ENCODE results near the gene PDIA2.

The PDIA2 gene

DNA sequence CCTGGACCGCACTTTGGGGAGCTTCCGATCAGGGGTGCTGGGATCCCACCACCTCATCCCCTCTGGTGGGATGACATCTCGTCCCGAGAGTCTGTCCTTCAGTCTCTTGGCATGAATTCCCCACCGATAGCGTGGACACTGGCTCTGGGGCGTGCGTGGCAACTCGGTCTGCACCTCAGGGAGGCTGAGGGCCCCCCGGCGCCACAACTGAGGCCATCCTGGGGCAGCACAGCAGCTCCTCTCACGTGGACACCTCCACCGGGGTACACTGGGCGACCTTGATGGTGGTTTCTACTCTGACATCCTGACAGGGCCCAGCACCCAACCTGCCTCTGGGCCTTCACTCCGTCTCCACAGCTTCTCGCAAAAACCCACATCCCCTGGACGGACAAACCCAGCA, 8.6 kb downstream of the PDIA2 start:
- no peak for ATAC-seq
- peaks cover 15% of the 10 kb centered on the region for H3K36me3 Mint-ChIP-seq (ENCODE audit: low read depth)
- H3K4me3 Mint-ChIP-seq: no peak overlapping the region
- no peaks in the 10 kb centered on the region for H3K4me1 Mint-ChIP-seq
- H3K9me3 Mint-ChIP-seq: no peaks in the 10 kb centered on the region
- H3K27ac Mint-ChIP-seq: no peak overlapping the region
- no peaks in the 10 kb centered on the region for H3K27me3 Mint-ChIP-seq
- no peak for DNase-seq

DNA sequence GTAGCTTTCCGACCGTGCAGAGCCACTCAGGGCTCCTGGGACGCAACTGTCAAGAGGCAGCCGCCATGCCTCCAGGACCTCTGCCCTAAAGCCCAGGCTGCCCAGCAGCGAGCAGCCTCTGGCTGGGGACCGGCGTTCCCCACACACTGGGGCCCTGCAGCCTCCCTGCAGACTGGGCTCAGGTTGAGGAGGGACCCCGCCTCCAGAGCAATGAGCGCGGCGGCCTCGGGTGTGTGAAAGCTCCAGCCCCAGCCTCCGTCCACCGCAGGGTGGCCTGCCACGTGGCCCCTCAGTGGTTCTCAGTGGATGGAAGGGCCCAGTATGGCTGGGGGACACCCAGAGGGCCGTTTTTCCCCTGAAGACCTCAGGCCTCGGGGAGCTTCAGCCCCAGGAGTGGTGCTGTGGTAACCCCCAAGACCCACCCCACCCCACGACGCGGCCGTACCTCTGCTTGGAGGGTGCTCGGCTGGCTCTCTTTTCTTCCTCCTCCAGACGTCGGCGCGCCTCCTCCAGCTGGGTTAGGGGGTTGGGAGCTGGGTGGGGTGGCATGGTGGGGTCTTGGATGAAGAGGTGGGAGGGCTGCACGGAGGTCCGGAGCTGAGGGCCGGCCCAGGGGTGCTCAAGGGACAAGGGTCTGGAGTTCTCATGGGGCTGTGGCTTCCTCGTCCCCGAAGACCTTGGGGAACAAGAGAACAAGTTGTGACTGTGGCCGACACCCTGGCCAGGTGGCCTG, 10.2 kb downstream of the PDIA2 start:
- Mint-ChIP-seq H3K36me3 (ENCODE audit: low read depth) (peaks cover 5% of the 10 kb centered on the region), H3K4me3 (no peak overlapping the region), H3K4me1 (no peaks in the 10 kb centered on the region), H3K9me3 (no peaks in the 10 kb centered on the region), H3K27ac (no peak overlapping the region), H3K27me3 (no peaks in the 10 kb centered on the region)
- no peak for ATAC-seq
- DNase-seq: no peak

DNA sequence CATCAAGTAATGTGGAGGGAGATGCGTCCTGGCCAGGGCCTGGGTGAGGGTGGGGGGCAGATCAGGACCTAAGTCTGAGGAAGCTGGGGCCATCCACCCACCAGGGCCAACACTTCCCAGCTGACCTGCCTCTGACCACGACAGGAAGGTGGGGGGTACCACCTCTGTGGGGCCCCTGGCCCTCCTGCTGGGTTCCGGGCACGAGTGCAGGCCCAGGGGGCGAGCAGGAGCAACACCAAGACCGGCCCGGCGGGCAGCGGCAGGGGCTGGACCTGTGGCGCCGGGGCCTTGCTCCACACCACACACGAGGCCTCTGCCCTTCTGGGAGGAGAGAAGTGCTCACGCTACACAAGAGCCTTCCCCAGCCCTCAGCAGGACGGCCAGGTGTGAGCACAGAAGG, 13.3 kb downstream of the PDIA2 start:
- ATAC-seq: no peak
- Mint-ChIP-seq H3K4me3 (no peak overlapping the region), H3K36me3 (ENCODE audit: low read depth) (peaks cover 5% of the 10 kb centered on the region), H3K27me3 (no peaks in the 10 kb centered on the region), H3K4me1 (no peaks in the 10 kb centered on the region), H3K9me3 (no peaks in the 10 kb centered on the region), H3K27ac (no peak overlapping the region)
- no peak for DNase-seq

DNA sequence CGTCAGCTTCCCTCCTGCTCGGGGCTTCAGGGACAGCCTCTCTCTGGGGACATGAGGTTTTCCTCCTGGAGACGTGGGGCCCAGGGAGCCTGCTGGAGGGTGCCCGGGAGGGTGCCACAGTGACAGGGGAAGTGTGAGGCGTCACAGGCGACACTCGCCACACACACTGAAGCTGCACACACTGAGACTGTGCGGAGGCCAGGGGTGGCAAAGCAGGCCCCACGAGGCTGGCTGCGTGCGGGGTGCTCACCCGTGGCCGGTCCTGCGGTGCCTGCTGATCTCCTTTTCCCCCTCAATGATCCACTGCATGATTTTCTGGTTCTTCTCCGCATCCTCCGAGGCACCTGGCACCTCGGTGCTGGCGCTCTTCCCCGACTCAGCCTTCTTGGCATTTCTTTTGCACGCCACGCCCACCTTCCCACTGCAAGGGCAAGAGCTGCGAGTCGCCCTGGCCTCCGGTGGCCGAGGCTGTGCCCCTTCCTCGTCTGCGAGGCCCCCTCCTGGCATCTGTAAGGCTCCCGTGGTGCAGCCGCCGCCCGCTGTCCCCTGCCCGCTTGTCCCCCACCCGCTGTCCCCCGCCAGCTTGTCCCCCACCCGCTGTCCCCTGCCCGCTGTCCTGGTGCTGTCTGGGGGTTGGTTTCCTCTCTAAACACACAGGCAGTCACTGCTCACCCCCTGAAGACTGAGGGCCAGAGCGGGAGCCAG, 14.0 kb downstream of the PDIA2 start:
- no peak for DNase-seq
- no peaks in the 10 kb centered on the region for H3K27me3 Mint-ChIP-seq
- no peaks in the 10 kb centered on the region for H3K4me1 Mint-ChIP-seq
- H3K27ac Mint-ChIP-seq: no peak overlapping the region
- no peaks in the 10 kb centered on the region for H3K9me3 Mint-ChIP-seq
- peaks cover 5% of the 10 kb centered on the region for H3K36me3 Mint-ChIP-seq (ENCODE audit: low read depth)
- H3K4me3 Mint-ChIP-seq: no peak overlapping the region
- ATAC-seq: no peak

DNA sequence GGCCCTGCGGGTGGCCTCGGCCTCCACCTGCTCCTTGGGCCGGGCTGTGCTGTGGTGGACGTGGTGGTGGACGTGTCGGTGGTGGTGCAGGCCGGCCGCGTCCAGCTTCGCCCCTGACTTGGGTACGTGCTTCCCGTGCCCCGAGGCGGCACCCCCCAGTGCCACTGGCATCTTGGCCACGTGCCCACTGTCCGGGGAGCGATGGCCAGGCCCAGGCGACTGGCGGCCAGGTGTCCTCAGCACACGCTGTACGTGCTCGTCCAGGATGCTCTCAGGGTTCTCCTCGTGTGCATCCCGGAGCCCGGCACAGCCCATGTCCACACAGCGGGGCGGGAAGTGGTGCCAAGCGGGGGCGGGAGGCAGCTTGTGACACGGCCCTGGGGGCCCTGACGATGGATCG, 14.9 kb downstream of the PDIA2 start:
- no peaks in the 10 kb centered on the region for H3K27me3 Mint-ChIP-seq
- no peaks in the 10 kb centered on the region for H3K9me3 Mint-ChIP-seq
- peaks cover 5% of the 10 kb centered on the region for H3K36me3 Mint-ChIP-seq (ENCODE audit: low read depth)
- ATAC-seq (no peak), DNase-seq (no peak)
- no peak overlapping the region for H3K27ac Mint-ChIP-seq
- H3K4me3 Mint-ChIP-seq: no peak overlapping the region
- no peaks in the 10 kb centered on the region for H3K4me1 Mint-ChIP-seq

DNA sequence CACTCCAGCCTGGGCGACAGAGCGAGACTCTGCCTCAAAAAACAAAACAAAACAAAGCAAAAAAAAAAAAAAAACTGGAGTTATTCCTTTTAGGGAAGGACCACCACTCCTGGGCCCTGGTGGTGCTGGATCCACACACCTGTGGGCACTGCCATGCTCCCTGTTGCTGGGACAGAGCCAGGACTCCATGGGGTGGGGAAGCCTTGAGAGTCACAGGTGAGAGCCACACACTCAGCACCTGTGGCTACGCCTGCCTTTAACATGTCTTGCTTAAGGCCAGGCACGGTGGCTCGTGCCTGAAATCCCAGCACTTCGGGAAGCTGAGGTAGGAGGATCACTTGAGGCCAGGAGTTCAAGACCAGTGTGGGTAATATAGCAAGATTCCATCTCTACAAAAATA, 18.3 kb downstream of the PDIA2 start:
- no peak for ATAC-seq
- no peaks in the 10 kb centered on the region for H3K27me3 Mint-ChIP-seq
- peaks cover 8% of the 10 kb centered on the region for H3K36me3 Mint-ChIP-seq (ENCODE audit: low read depth)

DNA sequence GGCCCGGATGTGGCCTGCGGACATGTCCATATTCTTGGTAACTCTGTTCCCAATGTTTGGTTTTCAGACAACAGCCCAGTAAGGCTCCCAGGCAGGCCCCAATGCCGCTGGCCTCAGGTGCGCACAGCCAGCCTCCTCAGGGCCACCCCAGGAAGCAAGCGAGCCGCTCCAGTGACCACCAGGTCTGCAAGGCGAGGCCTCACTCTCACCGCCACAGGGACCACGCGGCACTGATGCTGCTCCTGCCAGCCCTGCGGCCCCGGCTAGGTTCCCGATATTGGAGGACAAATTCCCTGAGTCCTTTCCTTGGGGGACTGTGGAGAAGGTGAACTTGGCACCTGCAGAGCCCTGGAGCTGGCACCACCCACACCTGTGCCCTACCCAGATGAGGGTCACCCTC, 19.0 kb downstream of the PDIA2 start:
- no peak for DNase-seq
- ATAC-seq: no peak
- H3K4me3 Mint-ChIP-seq: no peak overlapping the region
- H3K4me1 Mint-ChIP-seq: peaks cover 4% of the 10 kb centered on the region
- H3K9me3 Mint-ChIP-seq: no peaks in the 10 kb centered on the region
- H3K36me3 Mint-ChIP-seq (ENCODE audit: low read depth): peaks cover 8% of the 10 kb centered on the region
- no peak overlapping the region for H3K27ac Mint-ChIP-seq
- H3K27me3 Mint-ChIP-seq: no peaks in the 10 kb centered on the region

More for the DNA sequence above, 18.3 kb downstream of the PDIA2 start:
- no peak for DNase-seq
- Mint-ChIP-seq H3K4me1 (peaks cover 3% of the 10 kb centered on the region), H3K27ac (no peak overlapping the region), H3K4me3 (no peak overlapping the region), H3K9me3 (no peaks in the 10 kb centered on the region)

DNA sequence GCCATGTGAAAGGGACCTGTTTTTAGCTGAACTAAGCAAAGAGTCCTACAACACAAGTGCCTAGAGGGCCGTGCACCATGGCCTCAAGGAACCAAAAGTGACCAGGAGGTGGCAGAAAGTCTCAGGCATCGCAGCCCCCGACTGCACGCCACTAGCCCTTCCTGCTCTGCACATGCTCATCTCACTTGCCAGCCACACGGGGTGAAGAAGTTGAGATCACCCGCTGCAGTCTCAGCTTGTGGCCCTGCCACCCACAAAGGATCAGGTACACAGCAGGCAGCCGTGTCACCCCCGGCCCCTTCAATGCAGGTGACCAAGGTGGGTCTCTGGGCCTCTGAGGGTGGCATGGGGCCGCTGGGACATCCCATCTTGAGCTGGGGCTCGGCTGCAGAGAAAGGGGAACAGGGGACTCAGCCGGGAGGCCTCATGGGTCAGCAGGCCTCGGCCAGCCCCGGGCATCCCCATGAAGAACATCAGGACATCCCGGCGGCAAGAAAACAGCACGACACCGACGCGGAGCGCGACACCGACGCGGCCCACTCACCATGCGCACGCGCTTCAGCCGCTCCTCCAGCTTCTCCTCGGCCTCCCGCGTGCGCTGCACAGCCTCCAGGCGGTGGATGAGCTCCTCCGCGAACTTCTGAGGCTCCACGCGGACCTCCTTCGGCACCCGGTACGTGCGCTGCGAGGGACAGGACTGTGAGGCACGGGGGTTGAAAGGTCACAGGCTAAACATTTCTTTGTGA, 21.0 kb downstream of the PDIA2 start:
- Mint-ChIP-seq H3K4me3 (no peak overlapping the region), H3K36me3 (ENCODE audit: low read depth) (peaks cover 11% of the 10 kb centered on the region), H3K4me1 (peaks cover 4% of the 10 kb centered on the region), H3K9me3 (no peaks in the 10 kb centered on the region), H3K27me3 (no peaks in the 10 kb centered on the region), H3K27ac (no peak overlapping the region)
- DNase-seq: no peak
- ATAC-seq: no peak

DNA sequence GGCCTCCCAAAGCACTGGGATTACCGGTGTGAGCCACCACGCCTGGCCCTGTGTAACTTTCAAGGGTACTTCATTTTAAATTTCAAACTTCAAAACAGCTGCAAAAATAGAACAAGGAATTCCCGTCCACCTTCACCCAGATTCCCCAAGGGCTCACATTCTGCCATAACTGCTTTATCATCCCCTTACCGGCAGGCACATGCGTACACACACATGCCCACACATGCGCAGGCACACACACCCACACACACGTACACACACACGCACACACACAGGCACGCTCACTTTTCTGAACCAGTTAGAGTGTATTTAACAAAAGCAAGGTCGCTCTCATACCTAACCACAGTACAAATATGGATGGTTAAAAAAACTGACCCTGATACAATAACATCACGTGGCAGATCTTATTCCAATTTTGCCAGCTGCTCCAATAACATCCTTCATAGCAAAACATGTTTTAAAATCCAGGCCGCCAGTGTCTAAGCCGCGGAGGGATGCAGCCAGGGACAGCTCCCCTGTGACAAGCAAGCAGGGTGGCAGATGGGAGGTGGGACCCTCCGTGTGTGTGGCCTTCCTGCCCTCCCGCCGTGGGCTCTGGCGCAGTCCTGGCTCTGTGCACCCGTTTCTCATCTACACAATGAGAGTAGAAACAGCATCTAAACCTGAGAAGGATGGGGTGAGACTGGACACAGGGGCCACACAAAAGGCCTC, 23.1 kb downstream of the PDIA2 start:
- no peak for ATAC-seq
- no peaks in the 10 kb centered on the region for H3K27me3 Mint-ChIP-seq
- no peak for DNase-seq
- peaks cover 13% of the 10 kb centered on the region for H3K36me3 Mint-ChIP-seq (ENCODE audit: low read depth)
- no peak overlapping the region for H3K27ac Mint-ChIP-seq
- peaks cover 10% of the 10 kb centered on the region for H3K4me1 Mint-ChIP-seq
- H3K4me3 Mint-ChIP-seq: no peak overlapping the region
- no peaks in the 10 kb centered on the region for H3K9me3 Mint-ChIP-seq

DNA sequence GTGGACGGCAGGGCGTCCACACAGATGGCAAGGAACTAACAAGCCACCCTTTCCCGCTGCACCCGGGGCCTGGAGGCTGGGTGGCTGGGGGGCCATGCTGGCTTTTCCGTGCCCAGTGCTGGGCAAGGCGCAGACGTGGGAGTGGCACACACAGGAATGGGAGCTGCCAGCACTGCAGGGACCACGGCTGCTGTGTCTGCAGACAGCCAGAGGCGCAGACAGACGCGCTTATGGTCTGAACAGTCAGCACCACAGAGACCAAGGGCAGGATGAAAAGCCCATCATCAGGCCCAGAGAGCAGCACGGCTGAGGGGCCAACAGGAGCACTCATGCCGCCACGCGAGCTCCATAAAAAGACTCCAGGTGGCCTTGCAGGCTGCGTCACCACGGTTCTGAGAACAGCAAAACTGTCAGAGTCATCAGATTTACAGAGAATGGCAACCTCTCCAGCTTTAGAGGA, 24.0 kb downstream of the PDIA2 start:
- Mint-ChIP-seq H3K27ac (no peak overlapping the region), H3K27me3 (no peaks in the 10 kb centered on the region), H3K4me1 (peaks cover 10% of the 10 kb centered on the region), H3K36me3 (ENCODE audit: low read depth) (peaks cover 13% of the 10 kb centered on the region), H3K4me3 (no peak overlapping the region), H3K9me3 (no peaks in the 10 kb centered on the region)
- DNase-seq: no peak
- no peak for ATAC-seq

DNA sequence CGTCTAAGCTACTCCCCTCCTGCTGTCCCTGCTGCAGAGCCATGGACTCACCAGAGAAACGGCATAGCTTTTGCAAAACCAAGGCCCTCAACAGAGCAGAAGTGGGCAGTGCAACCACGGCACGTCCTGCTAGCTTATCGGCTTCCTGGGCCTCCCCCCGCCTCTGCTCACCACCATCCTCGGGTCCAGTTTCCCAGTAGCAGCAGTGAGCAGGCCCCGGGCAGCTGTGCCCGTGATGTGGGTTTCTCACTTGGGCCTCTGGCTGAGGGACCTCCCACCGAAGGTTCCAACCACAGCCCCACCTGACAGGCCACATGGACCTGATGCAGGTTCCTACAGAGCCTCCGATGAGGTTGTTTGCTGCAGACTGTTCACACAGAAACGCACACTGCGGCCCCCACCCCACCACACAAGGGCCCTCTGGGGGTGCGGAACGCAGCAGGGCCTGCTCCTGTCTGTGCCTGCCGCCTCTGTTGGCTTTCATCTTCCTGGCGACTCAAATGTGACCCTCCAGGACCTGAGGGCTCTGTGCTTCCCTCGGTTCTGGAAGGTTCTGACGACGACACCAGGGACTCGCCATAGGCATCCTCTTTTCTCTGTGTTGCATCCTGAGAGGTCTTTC, 24.8 kb downstream of the PDIA2 start:
- no peak overlapping the region for H3K4me3 Mint-ChIP-seq
- H3K9me3 Mint-ChIP-seq: no peaks in the 10 kb centered on the region
- H3K4me1 Mint-ChIP-seq: peaks cover 10% of the 10 kb centered on the region
- no peak overlapping the region for H3K27ac Mint-ChIP-seq
- H3K36me3 Mint-ChIP-seq (ENCODE audit: low read depth): peaks cover 18% of the 10 kb centered on the region
- no peak for DNase-seq
- no peaks in the 10 kb centered on the region for H3K27me3 Mint-ChIP-seq
- ATAC-seq: peak; percentile 22

DNA sequence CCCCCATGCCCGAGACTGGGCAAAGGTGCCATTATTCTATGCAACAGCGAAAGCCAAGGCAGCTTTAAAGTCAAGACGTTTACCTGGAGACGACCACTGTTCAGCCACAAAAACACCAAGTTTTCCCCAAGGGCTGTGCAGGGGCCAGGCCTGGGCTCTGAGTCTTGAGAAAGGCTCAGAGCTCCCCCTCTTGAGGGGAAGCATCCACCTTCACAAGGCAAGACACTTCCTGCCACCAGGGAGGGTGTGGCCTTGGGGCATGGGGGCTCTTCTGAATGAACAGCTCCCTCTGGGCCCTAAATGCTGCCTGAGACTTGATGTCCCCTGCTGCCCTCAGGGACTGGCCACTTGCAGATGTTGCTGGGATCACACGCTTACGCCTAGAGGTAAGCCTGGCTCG, 26.5 kb downstream of the PDIA2 start:
- H3K27ac Mint-ChIP-seq: no peak overlapping the region
- H3K36me3 Mint-ChIP-seq (ENCODE audit: low read depth): peaks cover 14% of the 10 kb centered on the region
- no peaks in the 10 kb centered on the region for H3K9me3 Mint-ChIP-seq
- ATAC-seq: peak; percentile 21
- H3K4me1 Mint-ChIP-seq: peaks cover 10% of the 10 kb centered on the region
- H3K4me3 Mint-ChIP-seq: no peak overlapping the region
- DNase-seq: no peak
- H3K27me3 Mint-ChIP-seq: no peaks in the 10 kb centered on the region

DNA sequence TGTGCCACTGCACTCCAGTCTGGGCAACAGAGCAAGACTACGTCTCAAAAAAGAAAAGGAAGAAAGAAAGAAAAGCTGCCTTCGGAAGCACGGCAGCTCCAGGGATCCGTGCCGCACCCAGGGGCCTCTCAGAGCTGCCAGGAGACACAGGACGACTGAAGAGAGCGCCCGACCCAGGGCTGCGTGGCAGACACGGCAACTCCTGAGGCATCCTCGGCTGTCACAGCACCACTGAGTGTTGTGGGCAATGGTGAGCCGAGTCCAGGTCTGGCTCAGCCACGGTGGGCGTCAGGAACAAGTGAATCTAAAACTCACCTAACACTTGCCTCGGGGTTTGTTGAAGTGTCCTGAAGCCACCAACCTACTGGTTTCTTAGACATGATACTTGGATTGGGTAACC, 28.8 kb downstream of the PDIA2 start:
- Mint-ChIP-seq H3K9me3 (no peaks in the 10 kb centered on the region), H3K4me1 (peaks cover 11% of the 10 kb centered on the region), H3K36me3 (ENCODE audit: low read depth) (peaks cover 12% of the 10 kb centered on the region), H3K4me3 (no peak overlapping the region), H3K27me3 (no peaks in the 10 kb centered on the region), H3K27ac (no peak overlapping the region)
- ATAC-seq (no peak), DNase-seq (no peak)

DNA sequence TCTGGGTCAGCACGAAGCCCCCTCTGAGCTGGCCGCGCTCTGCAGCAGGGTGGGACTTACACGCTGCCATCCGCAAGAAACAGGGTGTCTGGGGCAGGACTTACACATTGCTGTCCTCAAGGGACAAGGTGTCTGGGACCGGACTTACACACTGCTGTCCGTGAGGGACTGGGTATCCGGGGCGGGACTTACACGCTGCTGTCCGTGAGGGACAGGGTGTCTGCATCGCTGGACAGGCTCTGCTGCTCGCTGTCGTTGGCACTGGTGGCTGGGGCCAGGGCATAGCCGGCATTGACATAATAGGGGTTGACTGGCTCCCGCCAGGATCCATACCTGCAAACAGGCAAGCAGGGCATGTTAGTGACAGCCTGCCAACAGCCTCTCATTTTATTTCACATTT, 31.4 kb downstream of the PDIA2 start:
- Mint-ChIP-seq H3K36me3 (ENCODE audit: low read depth) (peaks cover 10% of the 10 kb centered on the region), H3K4me3 (no peak overlapping the region), H3K4me1 (peaks cover 23% of the 10 kb centered on the region), H3K9me3 (no peaks in the 10 kb centered on the region), H3K27ac (no peak overlapping the region), H3K27me3 (no peaks in the 10 kb centered on the region)
- DNase-seq: no peak
- ATAC-seq: no peak

All from activated naive CD8-positive, alpha-beta T cell treated with anti-CD3 and anti-CD28 coated beads, Interleukin-2, amount 50 U/mL, for 24 hours (primary cell).